Peyer's patch (tissue), 4 donors: ENCODE measurements around the gene CEP290.

Source experiments
- CTCF ChIP-seq, 6 experiments: fragments of 450-650 bp in 4 of 6; fragments of 200-600 bp in 2 of 6; sonication (generic) in 1 of 6; IDR thresholded peaks; one replicate each; pipeline ENCODE4 v1.5.1; 2017 to 2019; ENCODE audit warnings: antibody characterized with exemption in 6 of 6, mild to moderate bottlenecking in 3 of 6, moderate library complexity in 1 of 6
- POLR2A ChIP-seq, 2 donors: fragments of 450-650 bp; IDR thresholded peaks; one replicate each; pipeline ENCODE4 v1.5.1; 2017; ENCODE audit warnings: antibody characterized with exemption in 2 of 2, mild to moderate bottlenecking in 2 of 2, moderate library complexity in 2 of 2

GRCh38 chr12:88035907-88036289 is 106.0 kb downstream of the CEP290 start:
- no peak for TF ChIP-seq POLR2A (IDR thresholded peaks at IDR 0.05)
- no peak for TF ChIP-seq CTCF (IDR thresholded peaks at IDR 0.05)
